Activated T-cell treated with anti-CD3 and anti-CD28 coated beads for 1 hour (primary cell): ENCODE measurements around the gene AAR2.

Experiments used
- DNase-seq: peaks from one replicate; pipeline ENCODE4 v3.0.0-alpha.2; 2020; ENCODE audit warnings: low read depth

Gene AAR2

GRCh38 chr20:36279776-36280175, 43.5 kb downstream of the AAR2 start:
- no peak for DNase-seq

GRCh38 chr20:36281785-36282380, 45.6 kb downstream of the AAR2 start:
- no peak for DNase-seq

- no peak for DNase-seq
Measured at GRCh38 chr20:36284751-36285150, 48.5 kb downstream of the AAR2 start.

- no peak for DNase-seq
Measured at GRCh38 chr20:36285746-36286447, 49.6 kb downstream of the AAR2 start.

GRCh38 chr20:36297656-36298055, 61.4 kb downstream of the AAR2 start:
- no peak for DNase-seq

GRCh38 chr20:36298061-36298460, 61.8 kb downstream of the AAR2 start:
- no peak for DNase-seq

- DNase-seq = no peak
Measured at GRCh38 chr20:36298795-36299339, 62.6 kb downstream of the AAR2 start.

- DNase-seq = no peak
Measured at GRCh38 chr20:36299459-36299858, 63.2 kb downstream of the AAR2 start.

GRCh38 chr20:36301359-36302119, 65.3 kb downstream of the AAR2 start:
- DNase-seq = no peak

GRCh38 chr20:36303020-36303595, 66.8 kb downstream of the AAR2 start:
- no peak for DNase-seq

- DNase-seq = no peak
Measured at GRCh38 chr20:36303831-36304230, 67.6 kb downstream of the AAR2 start.

GRCh38 chr20:36304786-36305495, 68.7 kb downstream of the AAR2 start:
- no peak for DNase-seq

- no peak for DNase-seq
Measured at GRCh38 chr20:36305602-36306551, 69.6 kb downstream of the AAR2 start, which contains the start of gene DLGAP4. TSS of gene DLGAP4 (plus strand) at chr20:36306339. CDS start at chr20:36431718, 125,379 bp downstream.
